SU-DHL-6 (cell line): ENCODE data around the gene ARHGAP26.

Experiments used
- CTCF ChIP-seq: fragments of 200-600 bp; sonication (generic); IDR thresholded peaks from one replicate; pipeline ENCODE4 v1.5.1; 2017; ENCODE audit warnings: antibody characterized with exemption, mild to moderate bottlenecking, low read length, moderate library complexity; ENCODE audit not compliant: insufficient read depth, poor library complexity, severe bottlenecking
- EZH2phosphoT487 ChIP-seq: fragments of 200-600 bp; sonication (generic), shearing (Covaris generic); conservative IDR thresholded peaks from 2 replicates; pipeline ENCODE4 v1.6.1; 2018; ENCODE audit warnings: mild to moderate bottlenecking, antibody characterized with exemption, low read length, moderate library complexity, mixed read lengths

GRCh38 chr5:143162810-143163209 is 392.6 kb downstream of the ARHGAP26 start:
- TF ChIP-seq CTCF, result no peak
- TF ChIP-seq EZH2phosphoT487, result no peak
